Measurements from ENCODE around the gene SPATA9.

Gene SPATA9

DNA sequence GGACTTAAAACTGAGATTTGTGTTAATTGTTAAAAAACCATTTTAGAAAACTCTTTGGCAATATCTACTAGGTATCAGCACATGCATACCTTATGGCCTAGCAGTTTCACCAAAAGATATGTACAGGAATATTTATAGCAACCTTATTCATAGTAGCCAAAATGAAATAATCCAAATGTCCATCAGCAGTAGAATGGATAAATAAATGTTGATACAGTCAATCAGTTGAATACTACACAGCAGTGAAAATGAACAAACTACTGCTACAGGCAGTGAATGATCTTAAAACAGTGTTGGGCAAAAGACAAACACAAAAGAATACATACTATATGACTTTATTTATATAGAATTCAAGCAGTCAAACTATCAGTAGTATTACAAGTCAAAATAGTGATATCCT, 19.8 kb downstream of the SPATA9 start:
- no peaks in the 10 kb centered on the region for H3K4me1 ChIP-seq (ENCODE audit: control insufficient read depth, insufficient read depth, low read length, poor library complexity, severe bottlenecking)
- H3K4me3 ChIP-seq (ENCODE audit: insufficient read depth, low read depth, low read length, poor library complexity, severe bottlenecking), result no peak overlapping the region
- no peak for DNase-seq
- no peaks in the 10 kb centered on the region for H3K27me3 ChIP-seq (replicated peaks; ENCODE audit: control insufficient read depth, insufficient read depth, low read length, poor library complexity, severe bottlenecking)
- no peak overlapping the region for H3K27ac ChIP-seq (ENCODE audit: insufficient read depth, low read length, poor library complexity, severe bottlenecking)
- H3K9me3 ChIP-seq (ENCODE audit: control insufficient read depth, low read length), result no peaks in the 10 kb centered on the region
- H3K36me3 ChIP-seq (ENCODE audit: control insufficient read depth, insufficient read depth, low read length), result peaks cover 7% of the 10 kb centered on the region

DNA sequence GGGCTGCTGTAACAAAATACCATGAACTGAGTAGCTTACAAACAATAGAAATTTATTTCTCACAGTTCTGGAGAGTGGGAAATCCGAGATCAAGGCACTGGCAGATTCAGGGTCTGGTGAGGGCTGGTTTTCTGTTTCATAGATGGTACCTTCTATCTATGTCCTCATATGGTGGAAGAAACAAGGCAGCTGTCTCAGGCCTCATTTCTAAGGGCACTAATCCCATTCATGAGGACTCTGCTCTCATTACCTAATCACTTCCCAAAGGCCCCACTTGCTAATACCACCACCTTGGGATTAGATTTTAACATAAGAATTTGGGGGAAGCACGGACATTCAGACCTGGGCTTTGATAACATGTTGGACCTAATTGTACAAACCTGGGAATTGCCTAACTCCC, 22.7 kb downstream of the SPATA9 start:
- Histone ChIP-seq H3K4me1 (ENCODE audit: control insufficient read depth, insufficient read depth, low read length, poor library complexity, severe bottlenecking) (no peaks in the 10 kb centered on the region), H3K36me3 (ENCODE audit: control insufficient read depth, insufficient read depth, low read length) (peaks cover 12% of the 10 kb centered on the region), H3K4me3 (ENCODE audit: insufficient read depth, low read depth, low read length, poor library complexity, severe bottlenecking) (no peak overlapping the region), H3K9me3 (ENCODE audit: control insufficient read depth, low read length) (no peaks in the 10 kb centered on the region), H3K27me3 (replicated peaks; ENCODE audit: control insufficient read depth, insufficient read depth, low read length, poor library complexity, severe bottlenecking) (no peaks in the 10 kb centered on the region), H3K27ac (ENCODE audit: insufficient read depth, low read length, poor library complexity, severe bottlenecking) (no peak overlapping the region)
- DNase-seq, result no peak

DNA sequence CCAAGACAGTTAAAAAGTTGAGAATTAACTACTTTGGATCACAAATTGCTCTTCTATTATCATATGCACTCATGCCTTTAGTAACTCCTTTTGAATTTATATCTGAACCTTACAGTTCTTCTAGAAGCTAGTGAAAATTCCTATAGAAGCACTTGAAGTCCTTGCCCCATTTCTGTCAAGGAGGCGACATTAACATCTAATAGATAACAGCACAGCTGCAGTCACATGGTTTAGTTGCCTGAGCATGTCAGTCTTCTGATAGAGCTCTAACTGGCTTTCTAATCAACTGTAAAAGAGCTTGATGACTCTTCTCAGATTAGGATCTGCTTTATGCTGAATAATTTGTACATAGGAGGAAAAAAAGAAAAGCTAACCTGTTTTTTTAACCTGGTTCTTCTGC, 27.2 kb downstream of the SPATA9 start:
- Histone ChIP-seq H3K9me3 (ENCODE audit: control insufficient read depth, low read length) (no peaks in the 10 kb centered on the region), H3K4me3 (ENCODE audit: insufficient read depth, low read depth, low read length, poor library complexity, severe bottlenecking) (no peak overlapping the region), H3K27me3 (replicated peaks; ENCODE audit: control insufficient read depth, insufficient read depth, low read length, poor library complexity, severe bottlenecking) (no peaks in the 10 kb centered on the region), H3K36me3 (ENCODE audit: control insufficient read depth, insufficient read depth, low read length) (peaks cover 17% of the 10 kb centered on the region), H3K27ac (ENCODE audit: insufficient read depth, low read length, poor library complexity, severe bottlenecking) (no peak overlapping the region), H3K4me1 (ENCODE audit: control insufficient read depth, insufficient read depth, low read length, poor library complexity, severe bottlenecking) (no peaks in the 10 kb centered on the region)
- no peak for DNase-seq

DNA sequence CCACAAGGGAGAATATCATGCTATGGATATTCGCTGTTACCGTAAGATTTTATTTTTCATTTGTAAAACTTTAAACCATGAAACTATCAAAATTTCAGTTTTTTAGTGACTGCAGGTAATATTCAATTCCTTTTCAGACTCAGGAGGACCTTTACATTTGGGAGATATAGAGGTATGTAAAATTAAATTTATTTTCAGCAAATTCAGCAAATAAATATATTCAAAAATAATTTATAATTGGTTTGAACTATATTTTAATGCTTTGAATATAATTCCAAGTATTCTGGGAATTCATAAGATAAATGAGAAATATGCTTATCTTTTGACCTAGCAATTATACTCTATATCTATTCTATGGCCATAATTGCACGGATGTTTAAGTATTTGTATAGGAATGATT, 28.6 kb downstream of the SPATA9 start:
- Histone ChIP-seq H3K36me3 (ENCODE audit: control insufficient read depth, insufficient read depth, low read length) (peaks cover 17% of the 10 kb centered on the region), H3K4me3 (ENCODE audit: insufficient read depth, low read depth, low read length, poor library complexity, severe bottlenecking) (no peak overlapping the region), H3K27ac (ENCODE audit: insufficient read depth, low read length, poor library complexity, severe bottlenecking) (no peak overlapping the region), H3K9me3 (ENCODE audit: control insufficient read depth, low read length) (no peaks in the 10 kb centered on the region), H3K4me1 (ENCODE audit: control insufficient read depth, insufficient read depth, low read length, poor library complexity, severe bottlenecking) (no peaks in the 10 kb centered on the region), H3K27me3 (replicated peaks; ENCODE audit: control insufficient read depth, insufficient read depth, low read length, poor library complexity, severe bottlenecking) (no peaks in the 10 kb centered on the region)
- DNase-seq, result no peak

DNA sequence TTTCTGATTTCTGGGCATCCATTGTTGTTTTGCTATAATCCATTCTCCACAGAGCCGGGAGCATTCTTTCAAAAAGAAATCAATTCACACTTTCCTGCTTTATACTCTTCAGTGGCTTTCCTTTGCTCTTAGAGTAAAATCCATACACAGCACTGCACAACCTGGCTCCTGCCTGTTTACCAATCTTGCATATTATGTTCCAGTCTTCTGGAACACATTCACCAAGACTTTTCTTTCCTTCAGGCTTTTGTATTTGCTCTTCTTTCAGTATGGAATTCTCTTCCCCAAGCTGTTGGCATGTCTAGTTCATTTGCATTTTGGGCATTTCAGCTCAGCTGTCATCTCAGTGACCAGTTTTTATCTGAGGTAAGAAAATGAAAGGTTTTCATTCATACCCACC, 29.9 kb downstream of the SPATA9 start:
- Histone ChIP-seq H3K4me3 (ENCODE audit: insufficient read depth, low read depth, low read length, poor library complexity, severe bottlenecking) (no peak overlapping the region), H3K36me3 (ENCODE audit: control insufficient read depth, insufficient read depth, low read length) (peaks cover 9% of the 10 kb centered on the region), H3K27me3 (replicated peaks; ENCODE audit: control insufficient read depth, insufficient read depth, low read length, poor library complexity, severe bottlenecking) (no peaks in the 10 kb centered on the region), H3K4me1 (ENCODE audit: control insufficient read depth, insufficient read depth, low read length, poor library complexity, severe bottlenecking) (no peaks in the 10 kb centered on the region), H3K9me3 (ENCODE audit: control insufficient read depth, low read length) (no peaks in the 10 kb centered on the region), H3K27ac (ENCODE audit: insufficient read depth, low read length, poor library complexity, severe bottlenecking) (no peak overlapping the region)
- DNase-seq, result no peak

DNA sequence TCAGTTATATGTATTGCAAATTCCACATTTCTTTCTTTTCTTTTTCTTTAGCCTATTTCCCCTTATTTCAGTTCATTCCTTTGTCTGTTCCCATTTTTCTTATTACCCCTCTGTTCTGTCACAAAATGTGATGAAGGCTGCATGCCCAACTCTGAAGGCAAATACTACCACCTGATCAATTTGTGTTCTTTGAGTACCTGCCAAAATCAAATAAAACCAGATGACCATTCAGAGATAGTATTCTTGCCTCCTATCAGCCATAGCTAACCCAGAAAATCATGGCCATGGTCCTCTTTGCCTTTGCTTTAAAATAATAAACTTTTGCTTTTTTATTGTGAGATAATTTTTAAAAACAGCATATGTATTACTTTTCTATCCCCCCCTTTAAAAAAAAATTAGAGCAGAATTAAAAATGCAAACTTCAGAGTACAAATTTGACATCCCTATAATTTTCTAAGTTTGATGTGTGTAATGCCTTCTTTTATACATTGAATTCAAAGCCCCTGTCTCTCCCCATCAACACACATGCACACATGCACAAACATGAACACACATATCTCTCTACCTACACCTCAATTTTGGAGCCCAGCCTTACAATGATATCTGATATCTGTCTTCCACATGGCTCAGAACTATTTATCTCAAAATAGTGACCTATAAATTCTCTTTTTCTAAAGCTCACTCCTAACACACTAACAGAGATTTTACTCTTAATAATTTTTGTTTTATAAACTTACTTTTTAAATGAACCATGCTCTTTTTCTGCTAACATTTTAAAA, 32.8 kb downstream of the SPATA9 start:
- Histone ChIP-seq H3K4me3 (ENCODE audit: insufficient read depth, low read depth, low read length, poor library complexity, severe bottlenecking) (no peak overlapping the region), H3K9me3 (ENCODE audit: control insufficient read depth, low read length) (no peaks in the 10 kb centered on the region), H3K27ac (ENCODE audit: insufficient read depth, low read length, poor library complexity, severe bottlenecking) (no peak overlapping the region), H3K27me3 (replicated peaks; ENCODE audit: control insufficient read depth, insufficient read depth, low read length, poor library complexity, severe bottlenecking) (no peaks in the 10 kb centered on the region), H3K36me3 (ENCODE audit: control insufficient read depth, insufficient read depth, low read length) (peaks cover 5% of the 10 kb centered on the region), H3K4me1 (ENCODE audit: control insufficient read depth, insufficient read depth, low read length, poor library complexity, severe bottlenecking) (peaks cover 5% of the 10 kb centered on the region)
- no peak for DNase-seq

DNA sequence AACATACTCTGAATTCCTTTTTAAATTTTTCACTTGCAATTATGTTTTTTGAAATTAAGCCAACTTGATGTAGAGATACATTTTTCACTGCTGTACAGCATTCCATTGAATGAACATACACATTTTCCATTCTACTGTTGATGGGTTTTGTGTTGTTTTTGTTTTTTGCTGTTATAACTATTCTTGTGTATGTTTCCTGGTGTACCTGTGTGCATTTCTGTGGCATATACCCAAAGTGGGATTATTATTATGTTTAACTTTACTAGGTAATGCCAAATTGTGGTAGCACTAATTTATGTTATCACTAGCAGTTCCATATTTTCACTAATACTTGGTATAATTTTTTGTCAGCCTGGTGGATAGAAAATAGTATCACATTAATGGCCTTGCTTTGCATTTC, 33.5 kb downstream of the SPATA9 start:
- H3K27me3 ChIP-seq (replicated peaks; ENCODE audit: control insufficient read depth, insufficient read depth, low read length, poor library complexity, severe bottlenecking), result no peaks in the 10 kb centered on the region
- peaks cover 5% of the 10 kb centered on the region for H3K4me1 ChIP-seq (ENCODE audit: control insufficient read depth, insufficient read depth, low read length, poor library complexity, severe bottlenecking)
- H3K4me3 ChIP-seq (ENCODE audit: insufficient read depth, low read depth, low read length, poor library complexity, severe bottlenecking), result no peak overlapping the region
- H3K9me3 ChIP-seq (ENCODE audit: control insufficient read depth, low read length), result no peaks in the 10 kb centered on the region
- DNase-seq, result no peak
- H3K36me3 ChIP-seq (ENCODE audit: control insufficient read depth, insufficient read depth, low read length), result peaks cover 5% of the 10 kb centered on the region
- no peak overlapping the region for H3K27ac ChIP-seq (ENCODE audit: insufficient read depth, low read length, poor library complexity, severe bottlenecking)

DNA sequence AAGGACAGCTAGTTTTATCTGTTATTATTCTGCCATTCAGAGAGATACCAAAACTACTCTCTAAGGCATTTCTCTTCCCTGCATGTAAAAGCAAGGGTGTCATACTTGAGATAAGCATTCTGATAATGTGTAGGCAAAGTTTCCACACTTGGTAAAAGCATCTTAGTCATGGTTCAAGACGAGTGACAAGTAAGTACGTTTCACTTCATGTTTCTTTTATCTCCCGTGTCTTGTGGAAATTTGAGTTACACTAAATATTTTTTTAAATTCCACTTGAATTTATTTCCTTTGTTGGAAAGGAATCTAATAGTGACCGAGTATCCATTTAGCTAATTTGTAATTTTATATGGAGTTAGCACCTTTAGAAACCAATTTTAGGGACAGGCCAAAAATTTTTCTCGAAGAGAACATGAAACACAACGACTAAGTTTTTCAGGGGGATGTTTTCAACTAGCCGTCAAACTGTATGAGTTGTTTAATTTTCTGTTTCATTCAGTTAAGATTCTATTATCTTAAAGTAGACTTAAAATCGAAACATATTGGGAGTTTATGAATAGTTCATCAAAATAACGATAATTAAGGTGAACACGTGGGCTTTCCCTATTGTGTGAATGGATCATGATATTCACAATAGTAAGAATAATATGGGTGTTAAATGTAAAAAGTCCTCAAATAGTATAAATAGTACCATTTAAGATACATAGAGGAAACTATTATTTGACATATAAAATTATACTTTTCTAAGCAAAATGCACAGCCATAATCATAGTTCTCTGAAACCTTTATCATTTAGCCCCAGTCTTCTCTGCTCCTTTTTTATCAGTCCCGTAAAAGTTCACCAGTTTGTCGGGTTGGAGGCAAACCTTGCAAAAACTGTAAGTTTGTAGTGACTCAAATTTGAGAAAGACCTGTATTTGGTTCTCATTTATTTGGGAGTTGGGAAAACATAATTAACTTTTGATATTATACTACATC, 34.6 kb downstream of the SPATA9 start:
- H3K36me3 ChIP-seq (ENCODE audit: control insufficient read depth, insufficient read depth, low read length), result peaks cover 5% of the 10 kb centered on the region
- no peaks in the 10 kb centered on the region for H3K9me3 ChIP-seq (ENCODE audit: control insufficient read depth, low read length)
- H3K4me1 ChIP-seq (ENCODE audit: control insufficient read depth, insufficient read depth, low read length, poor library complexity, severe bottlenecking), result peaks cover 5% of the 10 kb centered on the region
- H3K4me3 ChIP-seq (ENCODE audit: insufficient read depth, low read depth, low read length, poor library complexity, severe bottlenecking), result peak overlapping the region; percentile 3
- no peak overlapping the region for H3K27ac ChIP-seq (ENCODE audit: insufficient read depth, low read length, poor library complexity, severe bottlenecking)
- no peaks in the 10 kb centered on the region for H3K27me3 ChIP-seq (replicated peaks; ENCODE audit: control insufficient read depth, insufficient read depth, low read length, poor library complexity, severe bottlenecking)
- no peak for DNase-seq

DNA sequence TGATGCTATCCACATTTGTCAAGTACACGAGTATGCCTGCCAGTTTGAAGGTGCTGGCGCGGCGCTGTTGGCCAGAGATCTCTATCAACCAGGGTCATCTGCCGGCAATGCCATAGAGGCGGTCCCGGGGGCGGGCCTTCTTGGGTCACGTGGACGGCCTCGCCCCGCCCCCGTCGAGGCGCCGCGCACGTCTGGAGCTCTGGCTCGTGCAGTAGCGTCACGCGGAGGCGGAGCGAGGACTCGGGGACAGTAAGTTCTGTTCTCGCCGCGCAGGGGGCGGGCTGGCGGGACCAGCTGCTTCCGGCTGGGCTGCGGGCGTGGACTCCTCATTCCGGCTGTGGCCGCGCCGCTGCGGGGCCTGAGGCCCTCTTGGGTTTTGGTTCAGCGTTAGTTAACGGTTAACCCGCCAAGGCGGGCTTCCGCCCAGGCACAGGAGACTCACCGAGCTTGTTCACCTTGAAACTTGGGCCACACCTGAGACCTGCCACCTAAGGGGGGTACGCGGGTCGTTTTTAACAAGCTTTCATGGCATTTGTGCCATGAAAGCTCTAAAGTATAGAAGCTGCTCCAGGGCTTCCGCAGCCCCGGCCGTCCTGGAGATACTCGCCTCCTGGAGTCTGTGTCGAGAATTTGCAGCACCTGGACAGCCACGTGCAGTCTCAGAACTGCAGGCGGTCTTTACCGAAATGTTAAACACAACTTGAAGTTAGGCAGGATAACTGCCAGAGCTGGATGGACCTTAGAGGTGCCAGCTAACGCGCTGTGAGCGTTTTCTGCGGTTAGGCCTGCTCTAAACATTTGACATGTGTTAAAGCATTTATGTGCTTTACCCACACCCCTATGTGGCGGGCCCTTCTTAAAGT, 36.0 kb downstream of the SPATA9 start, which contains the start of gene RFESD:
Gene RFESD (plus strand): TSS at position 209 of the 863 bp plus-strand sequence. CDS start 5,495 bp downstream, outside the sequence.
- Histone ChIP-seq H3K27me3 (replicated peaks; ENCODE audit: control insufficient read depth, insufficient read depth, low read length, poor library complexity, severe bottlenecking) (no peaks in the 10 kb centered on the region), H3K4me3 (ENCODE audit: insufficient read depth, low read depth, low read length, poor library complexity, severe bottlenecking) (peak within 1 kb of the TSS; percentile 51), H3K9me3 (ENCODE audit: control insufficient read depth, low read length) (no peaks in the 10 kb centered on the region), H3K4me1 (ENCODE audit: control insufficient read depth, insufficient read depth, low read length, poor library complexity, severe bottlenecking) (peaks cover 5% of the 10 kb centered on the region), H3K36me3 (ENCODE audit: control insufficient read depth, insufficient read depth, low read length) (no peaks in the 10 kb centered on the region), H3K27ac (ENCODE audit: insufficient read depth, low read length, poor library complexity, severe bottlenecking) (peak within 1 kb of the TSS; percentile 75)
- peak; percentile 87 to 92 (median 89) for DNase-seq
